BE2C (cell line): ENCODE data around the gene PARP14.
"Not testable (repeated sequence)": the region's sequence is repeated elsewhere in the genome, so short reads cannot be mapped to it uniquely, and the experiment has no call there.

ENCODE experiments used
- DNase-seq: peaks from one replicate; pipeline ENCODE4 v3.0.0-alpha.2; 2020
- H3K27me3 ChIP-seq: fragments of 250-450 bp; sonication (Bioruptor Pico); 2 replicates; pipeline ENCODE4 v1.5.1; 2020; ENCODE audit warnings: mild to moderate bottlenecking
- H3K36me3 ChIP-seq: fragments of 250-450 bp; sonication (Bioruptor Pico); 2 replicates; pipeline ENCODE4 v1.5.1; 2020; ENCODE audit warnings: mild to moderate bottlenecking
- H3K4me1 ChIP-seq: fragments of 250-450 bp; sonication (Bioruptor Pico); 2 replicates; pipeline ENCODE4 v1.5.1; 2020
- H3K4me3 ChIP-seq: 2 replicates; pipeline ENCODE4 v1.5.1; 2011; ENCODE audit warnings: low read depth, low read length
- H3K9me3 ChIP-seq: fragments of 250-450 bp; sonication (Bioruptor Pico); 2 replicates; pipeline ENCODE4 v1.5.1; 2020
- CTCF ChIP-seq: IDR thresholded peaks from 2 replicates; pipeline ENCODE4 v1.5.1; 2012; ENCODE audit warnings: mild to moderate bottlenecking, low read depth, low read length

The PARP14 gene

GRCh38 chr3:122742234-122742633, 61.6 kb downstream of the PARP14 start:
- DNase-seq = no peak
- Histone ChIP-seq H3K27me3 (no peaks in the 10 kb centered on the region), H3K36me3 (peaks cover 5% of the 10 kb centered on the region), H3K4me3 (no peak overlapping the region), H3K4me1 (no peaks in the 10 kb centered on the region), H3K9me3 (no peaks in the 10 kb centered on the region)
- TF ChIP-seq CTCF = no peak

GRCh38 chr3:122743581-122744120, 63.0 kb downstream of the PARP14 start:
- Histone ChIP-seq H3K9me3 (no peaks in the 10 kb centered on the region), H3K4me3 (no peak overlapping the region), H3K27me3 (no peaks in the 10 kb centered on the region), H3K4me1 (no peaks in the 10 kb centered on the region), H3K36me3 (peaks cover 7% of the 10 kb centered on the region)
- DNase-seq = no peak
- no peak for TF ChIP-seq CTCF

- Histone ChIP-seq H3K36me3 (0 out of 2 replicates have a peak, but pooled peaks cover 3% of the 10 kb centered on the region), H3K9me3 (no peaks in the 10 kb centered on the region), H3K27me3 (no peaks in the 10 kb centered on the region), H3K4me3 (no peak overlapping the region), H3K4me1 (no peaks in the 10 kb centered on the region)
- DNase-seq = no peak
- no peak for TF ChIP-seq CTCF
Observed at GRCh38 chr3:122745369-122746021, 64.9 kb downstream of the PARP14 start.

- not testable (repeated sequence) for H3K4me1 ChIP-seq, DNase-seq, H3K4me3 ChIP-seq, H3K9me3 ChIP-seq, H3K36me3 ChIP-seq, H3K27me3 ChIP-seq
Observed at GRCh38 chr3:122747295-122747694, 66.7 kb downstream of the PARP14 start.

- no peaks in the 10 kb centered on the region for H3K27me3 ChIP-seq
- no peaks in the 10 kb centered on the region for H3K9me3 ChIP-seq
- no peak for DNase-seq
- TF ChIP-seq CTCF = no peak
- H3K36me3 ChIP-seq = peaks cover 3% of the 10 kb centered on the region; the same call in 1 of the 2 replicates
- no peak overlapping the region for H3K4me3 ChIP-seq
- H3K4me1 ChIP-seq = no peaks in the 10 kb centered on the region
Observed at GRCh38 chr3:122748347-122748746, 67.7 kb downstream of the PARP14 start.

GRCh38 chr3:122754929-122755328, 74.3 kb downstream of the PARP14 start:
- peak; percentile 92 for TF ChIP-seq CTCF
- Histone ChIP-seq H3K4me1 (no peaks in the 10 kb centered on the region), H3K27me3 (no peaks in the 10 kb centered on the region), H3K36me3 (peaks cover 17% of the 10 kb centered on the region), H3K4me3 (no peak overlapping the region), H3K9me3 (no peaks in the 10 kb centered on the region)
- peak; percentile 13 for DNase-seq
